Measurements from ENCODE around the gene CIDEA.

Gene CIDEA

GRCh38 chr18:12312976-12313375 lies 58.8 kb downstream of the CIDEA start (continued):
- TF ChIP-seq POU6F1 (CRISPR knock-in tag; IDR thresholded peaks at IDR 0.05; ENCODE audit: borderline replicate concordance, low read depth), result no peak

- no peak for ATAC-seq
- no peak for TF ChIP-seq ESRRG (CRISPR knock-in tag; IDR thresholded peaks at IDR 0.05)
Measured at GRCh38 chr18:12313530-12314245, 59.5 kb downstream of the CIDEA start.

GRCh38 chr18:12314591-12315305 lies 60.6 kb downstream of the CIDEA start:
- TF ChIP-seq ARNTL (CRISPR knock-in tag; IDR thresholded peaks at IDR 0.05; ENCODE audit: borderline replicate concordance, low read depth) (no peak), BACH2 (CRISPR knock-in tag; IDR thresholded peaks at IDR 0.05; ENCODE audit: borderline replicate concordance) (no peak), TSHZ2 (CRISPR knock-in tag; IDR thresholded peaks at IDR 0.05) (no peak), ZNF565 (CRISPR knock-in tag; conservative IDR thresholded peaks at IDR 0.05; ENCODE audit: low read depth) (no peak), ZFP30 (CRISPR knock-in tag; IDR thresholded peaks at IDR 0.05) (no peak), ZNF70 (CRISPR knock-in tag; IDR thresholded peaks at IDR 0.05) (no peak), GLIS3 (CRISPR knock-in tag; IDR thresholded peaks at IDR 0.05) (no peak), POU6F1 (CRISPR knock-in tag; IDR thresholded peaks at IDR 0.05; ENCODE audit: borderline replicate concordance, low read depth) (no peak), ZNF8 (CRISPR knock-in tag; IDR thresholded peaks at IDR 0.05) (no peak), TOX (CRISPR knock-in tag; IDR thresholded peaks at IDR 0.05; ENCODE audit: borderline replicate concordance) (no peak), OSR1 (CRISPR knock-in tag; IDR thresholded peaks at IDR 0.05) (no peak), SNAI2 (CRISPR knock-in tag; IDR thresholded peaks at IDR 0.05) (no peak), CSRNP3 (CRISPR knock-in tag; IDR thresholded peaks at IDR 0.05) (no peak), TCF4 (CRISPR knock-in tag; IDR thresholded peaks at IDR 0.05; ENCODE audit: borderline replicate concordance) (no peak), PATZ1 (CRISPR knock-in tag; IDR thresholded peaks at IDR 0.05; ENCODE audit: borderline replicate concordance) (no peak)

GRCh38 chr18:12315490-12315889 lies 61.3 kb downstream of the CIDEA start:
- no peak for ATAC-seq
- TF ChIP-seq POU6F1 (CRISPR knock-in tag; IDR thresholded peaks at IDR 0.05; ENCODE audit: borderline replicate concordance, low read depth), result no peak
- TF ChIP-seq ZFP30 (CRISPR knock-in tag; IDR thresholded peaks at IDR 0.05), result no peak
- TF ChIP-seq CREB5 (CRISPR knock-in tag; IDR thresholded peaks at IDR 0.05; ENCODE audit: low read depth), result no peak
- no peak for TF ChIP-seq PPARA (CRISPR knock-in tag; IDR thresholded peaks at IDR 0.05; ENCODE audit: borderline replicate concordance)
- no peak for TF ChIP-seq RARB (CRISPR knock-in tag; IDR thresholded peaks at IDR 0.05)
- TF ChIP-seq ZNF565 (CRISPR knock-in tag; conservative IDR thresholded peaks at IDR 0.05; ENCODE audit: low read depth), result no peak
- no peak for TF ChIP-seq TOX (CRISPR knock-in tag; IDR thresholded peaks at IDR 0.05; ENCODE audit: borderline replicate concordance)
- TF ChIP-seq ISL1 (CRISPR knock-in tag; IDR thresholded peaks at IDR 0.05), result no peak
- TF ChIP-seq CSRNP3 (CRISPR knock-in tag; IDR thresholded peaks at IDR 0.05), result no peak
- TF ChIP-seq GLIS3 (CRISPR knock-in tag; IDR thresholded peaks at IDR 0.05), result no peak
- TF ChIP-seq BACH2 (CRISPR knock-in tag; IDR thresholded peaks at IDR 0.05; ENCODE audit: borderline replicate concordance), result no peak

More at GRCh38 chr18:12314591-12315305, 60.6 kb downstream of the CIDEA start:
- no peak for ATAC-seq
